GM23338 (cell line): Measurements from ENCODE around the gene POFUT2. TPM values are rescaled to one million over a fixed set of nuclear protein-coding genes. Genes with fewer than 3 reads are reported as not detected.

Source experiments
- ATAC-seq: fragments of 200-7000 bp; cut with Tn5 transposase; 3 replicates; pipeline ENCODE4 v1.9.1; 2020
- DNase-seq: peaks from one replicate; pipeline ENCODE4 v3.0.0-alpha.2; 2015; ENCODE audit warnings: low spot score
- H2AFZ ChIP-seq: fragments of 200-600 bp; sonication (generic); 2 replicates; pipeline ENCODE4 v1.8.0; 2016; ENCODE audit warnings: antibody characterized with exemption, mild to moderate bottlenecking, moderate library complexity
- H3F3A ChIP-seq: fragments of 200-600 bp; sonication (generic); replicated peaks from 2 replicates; pipeline ENCODE4 v1.8.0; 2017; ENCODE audit warnings: antibody characterized with exemption, mixed run types, low read depth
- H3K27ac ChIP-seq: fragments of 200-600 bp; sonication (generic); 2 replicates; pipeline ENCODE4 v1.6.1; 2016; ENCODE audit warnings: low read depth
- H3K27me3 ChIP-seq: fragments of 200-600 bp; sonication (generic); 2 replicates; pipeline ENCODE4 v1.8.0; 2016; ENCODE audit warnings: mild to moderate bottlenecking, mixed run types, moderate library complexity; ENCODE audit not compliant: insufficient read depth
- H3K36me3 ChIP-seq: fragments of 200-600 bp; sonication (generic); 2 replicates; pipeline ENCODE4 v1.8.0; 2016; ENCODE audit warnings: mild to moderate bottlenecking; ENCODE audit not compliant: insufficient read depth
- H3K4me1 ChIP-seq: fragments of 200-600 bp; sonication (generic); 2 replicates; pipeline ENCODE4 v1.8.0; 2016; ENCODE audit warnings: mild to moderate bottlenecking, moderate library complexity; ENCODE audit not compliant: insufficient read depth
- H3K4me2 ChIP-seq: fragments of 200-600 bp; sonication (generic); 2 replicates; pipeline ENCODE4 v1.7.1; 2017; ENCODE audit warnings: mixed run types
- H3K4me3 ChIP-seq: fragments of 200-600 bp; sonication (generic); 2 replicates; pipeline ENCODE4 v1.6.1; 2016; ENCODE audit warnings: mixed run types
- H3K79me2 ChIP-seq: fragments of 200-600 bp; sonication (generic); replicated peaks from 2 replicates; pipeline ENCODE4 v1.8.0; 2017; ENCODE audit warnings: mild to moderate bottlenecking; ENCODE audit not compliant: insufficient read depth
- H3K9me2 ChIP-seq: fragments of 200-600 bp; sonication (generic); 2 replicates; pipeline ENCODE4 v1.8.0; 2017; ENCODE audit not compliant: insufficient read depth
- H4K20me1 ChIP-seq: fragments of 200-600 bp; sonication (generic); replicated peaks from 2 replicates; pipeline ENCODE4 v1.8.0; 2017; ENCODE audit warnings: mild to moderate bottlenecking; ENCODE audit not compliant: insufficient read depth
- H3K27ac Mint-ChIP-seq: 2 replicates; pipeline ENCODE4 v1.8.0; 2020; ENCODE audit warnings: inconsistent platforms, mild to moderate bottlenecking, moderate library complexity, mixed read lengths
- H3K27me3 Mint-ChIP-seq: 3 replicates; pipeline ENCODE4 v1.8.0; 2022; ENCODE audit warnings: low read depth, mild to moderate bottlenecking, moderate library complexity, mixed read lengths, inconsistent platforms; ENCODE audit not compliant: insufficient read depth, poor library complexity
- H3K36me3 Mint-ChIP-seq: 3 replicates; pipeline ENCODE4 v1.8.0; 2021; ENCODE audit warnings: low read depth, mild to moderate bottlenecking, inconsistent platforms, moderate library complexity, mixed read lengths
- H3K4me1 Mint-ChIP-seq: 3 replicates; pipeline ENCODE4 v1.8.0; 2020; ENCODE audit warnings: mild to moderate bottlenecking, inconsistent platforms, mixed read lengths
- H3K4me3 Mint-ChIP-seq: 3 replicates; pipeline ENCODE4 v1.8.0; 2021; ENCODE audit warnings: moderate library complexity, mild to moderate bottlenecking, inconsistent platforms, mixed read lengths
- H3K9me3 Mint-ChIP-seq: 3 replicates; pipeline ENCODE4 v1.8.0; 2020; ENCODE audit warnings: moderate library complexity, mild to moderate bottlenecking, inconsistent platforms, mixed read lengths
- CTCF ChIP-seq, 2 experiments: fragments of 200-600 bp in 1 of 2; sonication (generic) in 1 of 2; conservative IDR thresholded peaks; 2 replicates each; pipeline versions ENCODE4 v1.5.1 to v1.6.1; 2016 to 2017; ENCODE audit warnings: antibody characterized with exemption in 2 of 2, low read depth in 2 of 2, mild to moderate bottlenecking in 2 of 2, moderate library complexity in 1 of 2
- EZH2 ChIP-seq: fragments of 200-600 bp; sonication (generic); IDR thresholded peaks from one replicate; pipeline ENCODE4 v1.8.0; 2017; ENCODE audit warnings: antibody characterized with exemption, mild to moderate bottlenecking, low read depth; ENCODE audit not compliant: unreplicated experiment
- EZH2phosphoT487 ChIP-seq: fragments of 200-600 bp; sonication (generic); IDR thresholded peaks from one replicate; pipeline ENCODE4 v1.8.1; 2018; ENCODE audit warnings: antibody characterized with exemption; ENCODE audit not compliant: unreplicated experiment
- JUNB ChIP-seq: IDR thresholded peaks from one replicate; pipeline ENCODE4 v1.6.1; 2016; ENCODE audit warnings: antibody characterized with exemption; ENCODE audit not compliant: unreplicated experiment
- NANOG ChIP-seq: IDR thresholded peaks from 2 replicates; pipeline ENCODE4 v1.6.1; 2016; ENCODE audit warnings: antibody characterized with exemption, borderline replicate concordance
- STAT1 ChIP-seq: IDR thresholded peaks from one replicate; pipeline ENCODE4 v1.6.1; 2016; ENCODE audit warnings: antibody characterized with exemption; ENCODE audit not compliant: unreplicated experiment
- ZNF114 ChIP-seq: fragments of 250-450 bp; sonication (Bioruptor Pico); IDR thresholded peaks from 2 replicates; pipeline ENCODE4 v1.5.0; 2020; ENCODE audit warnings: mild to moderate bottlenecking, moderate library complexity
- ZNF462 ChIP-seq: fragments of 250-450 bp; sonication (Bioruptor Pico); IDR thresholded peaks from 2 replicates; pipeline ENCODE4 v1.5.0; 2020; ENCODE audit warnings: mild to moderate bottlenecking, moderate library complexity
- polyA plus RNA-seq: library from polyadenylated mRNA; unstranded; fragments of >200 nt; fragmentation: Nextera tagmentation; extraction: Ambion mirVana; gene quantifications from 2 replicates; pipeline ENCODE4 v1.2.1, GENCODE V29; 2016
- total RNA-seq: library from RNA; depleted of rRNA; stranded (reverse); fragments of >200 nt; shearing (Covaris generic); gene quantifications from 2 replicates; pipeline ENCODE4 v1.2.3, GENCODE V29; 2014
- TF ChIP-seq, protein P1 (sequence below): IDR thresholded peaks from 2 replicates; pipeline ENCODE4 v1.6.1; 2016; ENCODE audit warnings: antibody characterized with exemption

The POFUT2 gene
- total and polyA plus RNA-seq, 2 experiments from 2014 or later = 12.1 to 34.5 TPM

DNA sequence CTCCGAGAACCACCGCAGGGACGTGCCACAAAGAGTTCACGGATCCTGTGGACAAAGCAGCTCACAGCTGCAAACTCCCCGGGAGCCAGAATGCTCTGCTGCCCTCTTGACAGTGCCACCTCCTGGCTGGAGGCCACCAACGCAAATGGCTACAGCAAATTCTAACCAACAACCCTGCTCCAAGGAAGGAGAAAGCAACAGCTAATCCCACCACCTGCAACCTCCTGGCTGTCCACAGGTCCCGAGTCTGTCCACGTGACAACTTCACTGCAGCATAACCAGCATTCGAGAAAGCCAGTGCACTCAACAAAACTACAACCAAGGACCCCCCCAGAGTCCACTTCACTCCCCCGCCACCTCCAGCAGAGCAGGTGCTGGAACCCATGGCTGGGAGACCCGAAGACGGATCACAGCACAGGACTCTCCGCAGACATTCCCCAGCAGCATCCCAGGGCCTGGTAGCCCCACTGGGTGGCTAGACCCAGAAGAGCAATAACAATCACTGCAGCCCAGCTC lies 17.3 kb downstream of the POFUT2 start:
- H3K27me3 ChIP-seq = no peaks in the 10 kb centered on the region
- H3K27ac ChIP-seq = no peak overlapping the region
- TF ChIP-seq CTCF (conservative IDR thresholded peaks at IDR 0.05; ENCODE audit: low read depth in 2 of 2) (peak; percentile 51 to 64), ZNF114 (CRISPR knock-in tag) (no peak)
- no peak overlapping the region for H3K4me2 ChIP-seq
- Mint-ChIP-seq H3K9me3 (peaks cover 7% of the 10 kb centered on the region; the same call in 1 of the 3 replicates), H3K36me3 (peaks cover 28% of the 10 kb centered on the region), H3K27ac (no peak overlapping the region), H3K4me1 (no peaks in the 10 kb centered on the region; the same call in 2 of the 3 replicates), H3K4me3 (no peak overlapping the region), H3K27me3 (peaks cover 3% of the 10 kb centered on the region)
- no peaks in the 10 kb centered on the region for H3K9me2 ChIP-seq
- no peaks in the 10 kb centered on the region for H3K4me1 ChIP-seq
- DNase-seq = peak; percentile 60
- no peak overlapping the region for H2AFZ ChIP-seq
- H3F3A ChIP-seq = no peaks in the 10 kb centered on the region
- no peak overlapping the region for H3K4me3 ChIP-seq
- H4K20me1 ChIP-seq = peaks cover 12% of the 10 kb centered on the region
- peaks cover 30% of the 10 kb centered on the region for H3K36me3 ChIP-seq
- ATAC-seq = peak; percentile 73
- peaks cover 47% of the 10 kb centered on the region for H3K79me2 ChIP-seq

DNA sequence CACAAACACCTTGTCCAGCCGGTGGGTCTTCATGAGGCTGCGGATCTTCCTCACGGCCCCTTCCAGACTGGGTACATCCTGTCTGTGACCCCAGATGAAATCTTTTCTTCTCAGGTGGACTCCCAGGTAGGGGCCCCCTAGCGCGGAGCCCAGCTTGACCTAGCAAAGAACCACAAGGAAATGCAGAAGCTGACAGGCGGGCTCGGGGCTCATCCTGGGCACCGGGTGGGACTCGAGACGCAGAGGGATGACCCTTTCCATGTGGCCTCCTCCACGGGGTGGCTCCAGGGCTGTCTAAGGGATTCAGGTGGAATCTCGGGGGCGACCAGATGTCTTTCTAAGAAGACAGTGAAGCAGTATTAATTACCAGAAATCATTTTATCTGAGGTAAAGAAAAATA lies 17.8 kb downstream of the POFUT2 start:
- Mint-ChIP-seq H3K27me3 (peaks cover 3% of the 10 kb centered on the region), H3K36me3 (peaks cover 33% of the 10 kb centered on the region), H3K9me3 (peaks cover 7% of the 10 kb centered on the region; the same call in 1 of the 3 replicates), H3K4me3 (no peak overlapping the region), H3K4me1 (no peaks in the 10 kb centered on the region; the same call in 2 of the 3 replicates), H3K27ac (no peak overlapping the region)
- peaks cover 42% of the 10 kb centered on the region for H3K79me2 ChIP-seq
- H3K4me1 ChIP-seq = no peaks in the 10 kb centered on the region
- peaks cover 12% of the 10 kb centered on the region for H4K20me1 ChIP-seq
- no peaks in the 10 kb centered on the region for H3K9me2 ChIP-seq
- H2AFZ ChIP-seq = no peak overlapping the region
- no peak overlapping the region for H3K4me2 ChIP-seq
- H3K36me3 ChIP-seq = peaks cover 26% of the 10 kb centered on the region; the same call in 1 of the 2 replicates
- no peak overlapping the region for H3K4me3 ChIP-seq
- no peaks in the 10 kb centered on the region for H3K27me3 ChIP-seq
- DNase-seq = no peak
- H3K27ac ChIP-seq = no peak overlapping the region
- ATAC-seq = no peak
- no peaks in the 10 kb centered on the region for H3F3A ChIP-seq
- no peak for TF ChIP-seq EZH2
- no peak for TF ChIP-seq JUNB
- no peak for TF ChIP-seq EZH2phosphoT487
- TF ChIP-seq, protein P1, sequence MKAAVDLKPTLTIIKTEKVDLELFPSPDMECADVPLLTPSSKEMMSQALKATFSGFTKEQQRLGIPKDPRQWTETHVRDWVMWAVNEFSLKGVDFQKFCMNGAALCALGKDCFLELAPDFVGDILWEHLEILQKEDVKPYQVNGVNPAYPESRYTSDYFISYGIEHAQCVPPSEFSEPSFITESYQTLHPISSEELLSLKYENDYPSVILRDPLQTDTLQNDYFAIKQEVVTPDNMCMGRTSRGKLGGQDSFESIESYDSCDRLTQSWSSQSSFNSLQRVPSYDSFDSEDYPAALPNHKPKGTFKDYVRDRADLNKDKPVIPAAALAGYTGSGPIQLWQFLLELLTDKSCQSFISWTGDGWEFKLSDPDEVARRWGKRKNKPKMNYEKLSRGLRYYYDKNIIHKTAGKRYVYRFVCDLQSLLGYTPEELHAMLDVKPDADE = no peak
- TF ChIP-seq NANOG = no peak
- no peak for TF ChIP-seq STAT1
- TF ChIP-seq ZNF462 (CRISPR knock-in tag) = no peak
- no peak for TF ChIP-seq CTCF (conservative IDR thresholded peaks at IDR 0.05; ENCODE audit: low read depth in 2 of 2)
